GM12874 (cell line): ENCODE measurements around the gene GRIN2C.

Experiments
- TF ChIP-seq, protein P1 (sequence below): IDR thresholded peaks from 2 replicates; pipeline ENCODE4 v1.5.1; 2011; ENCODE audit warnings: low read depth, mild to moderate bottlenecking, control low read depth, low read length, moderate library complexity; ENCODE audit not compliant: insufficient read depth

GRIN2C gene

DNA sequence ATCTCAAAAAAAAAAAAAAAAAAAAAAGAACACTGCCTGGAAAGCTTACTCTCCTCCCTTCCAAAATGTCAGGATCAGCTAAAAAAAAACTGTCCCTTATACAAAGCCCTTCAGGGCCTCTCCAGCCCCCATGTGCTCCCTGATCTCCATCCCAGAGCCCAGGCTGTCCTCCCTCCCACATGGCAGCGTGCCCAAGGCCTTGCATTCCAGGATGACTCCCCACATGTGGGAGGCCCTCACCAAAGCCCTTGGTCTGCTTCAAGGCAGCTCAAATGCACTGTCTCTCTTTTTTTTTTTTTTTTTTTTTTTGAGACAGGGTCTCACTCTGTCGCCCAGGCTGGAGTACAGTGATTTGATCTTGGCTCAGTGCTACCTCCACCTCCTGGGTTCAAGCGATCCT is 10.8 kb upstream of the GRIN2C start:
- TF ChIP-seq, protein P1, sequence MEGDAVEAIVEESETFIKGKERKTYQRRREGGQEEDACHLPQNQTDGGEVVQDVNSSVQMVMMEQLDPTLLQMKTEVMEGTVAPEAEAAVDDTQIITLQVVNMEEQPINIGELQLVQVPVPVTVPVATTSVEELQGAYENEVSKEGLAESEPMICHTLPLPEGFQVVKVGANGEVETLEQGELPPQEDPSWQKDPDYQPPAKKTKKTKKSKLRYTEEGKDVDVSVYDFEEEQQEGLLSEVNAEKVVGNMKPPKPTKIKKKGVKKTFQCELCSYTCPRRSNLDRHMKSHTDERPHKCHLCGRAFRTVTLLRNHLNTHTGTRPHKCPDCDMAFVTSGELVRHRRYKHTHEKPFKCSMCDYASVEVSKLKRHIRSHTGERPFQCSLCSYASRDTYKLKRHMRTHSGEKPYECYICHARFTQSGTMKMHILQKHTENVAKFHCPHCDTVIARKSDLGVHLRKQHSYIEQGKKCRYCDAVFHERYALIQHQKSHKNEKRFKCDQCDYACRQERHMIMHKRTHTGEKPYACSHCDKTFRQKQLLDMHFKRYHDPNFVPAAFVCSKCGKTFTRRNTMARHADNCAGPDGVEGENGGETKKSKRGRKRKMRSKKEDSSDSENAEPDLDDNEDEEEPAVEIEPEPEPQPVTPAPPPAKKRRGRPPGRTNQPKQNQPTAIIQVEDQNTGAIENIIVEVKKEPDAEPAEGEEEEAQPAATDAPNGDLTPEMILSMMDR, result no peak

DNA sequence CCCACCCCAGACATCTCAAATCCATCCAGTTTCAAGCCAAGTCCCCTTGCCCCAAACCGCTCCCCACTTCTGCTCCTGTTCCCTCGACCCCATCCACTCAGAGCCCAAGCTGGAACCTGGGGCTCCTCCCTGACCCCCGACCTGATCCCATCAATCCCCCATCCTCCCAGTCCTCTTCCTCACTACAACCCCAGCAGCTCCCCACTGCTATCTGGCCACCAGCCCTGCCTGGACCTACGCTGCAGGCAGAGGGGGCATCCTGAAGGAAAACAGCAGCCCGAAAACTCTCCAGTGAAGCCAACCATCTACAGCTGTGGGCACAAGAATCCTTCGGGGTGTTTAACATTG is 9.2 kb upstream of the GRIN2C start:
- TF ChIP-seq, protein P1, result no peak

DNA sequence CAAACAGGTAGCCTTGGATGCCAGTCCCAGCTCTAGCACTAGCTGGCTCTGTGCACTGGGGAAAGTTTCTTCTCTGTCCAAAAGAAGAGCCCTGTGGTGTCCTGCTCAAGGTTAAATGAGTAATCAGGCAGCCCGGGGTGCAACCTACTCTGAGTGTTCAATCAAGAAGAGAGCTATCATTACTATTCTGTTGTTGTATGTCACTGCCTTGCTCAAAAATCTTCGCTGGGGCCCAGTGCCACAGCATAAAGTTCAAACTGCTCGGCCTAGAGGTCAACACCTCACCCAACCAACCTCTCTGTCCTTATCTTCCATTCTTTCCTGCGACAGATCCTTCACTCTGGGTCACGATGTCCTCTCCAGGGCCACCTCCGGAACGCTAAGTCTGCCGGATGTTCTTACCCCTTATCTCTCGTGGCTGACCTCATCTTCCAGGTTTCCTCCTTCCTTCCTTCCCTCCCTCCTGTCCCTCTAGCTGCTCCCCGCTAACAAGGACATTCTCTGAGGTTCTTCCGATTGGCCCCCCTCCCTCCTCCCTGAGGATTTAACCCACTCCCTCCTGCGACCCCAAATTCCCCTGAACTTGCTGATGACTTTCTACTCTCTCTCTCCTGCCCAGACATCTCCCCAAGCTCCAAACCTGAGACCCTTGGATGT is 8.7 kb upstream of the GRIN2C start:
- TF ChIP-seq, protein P1, result no peak

- TF ChIP-seq, protein P1, result no peak
These were observed 6.6 kb upstream of the GRIN2C start for GRCh38 chr17:74866198-74866835.

DNA sequence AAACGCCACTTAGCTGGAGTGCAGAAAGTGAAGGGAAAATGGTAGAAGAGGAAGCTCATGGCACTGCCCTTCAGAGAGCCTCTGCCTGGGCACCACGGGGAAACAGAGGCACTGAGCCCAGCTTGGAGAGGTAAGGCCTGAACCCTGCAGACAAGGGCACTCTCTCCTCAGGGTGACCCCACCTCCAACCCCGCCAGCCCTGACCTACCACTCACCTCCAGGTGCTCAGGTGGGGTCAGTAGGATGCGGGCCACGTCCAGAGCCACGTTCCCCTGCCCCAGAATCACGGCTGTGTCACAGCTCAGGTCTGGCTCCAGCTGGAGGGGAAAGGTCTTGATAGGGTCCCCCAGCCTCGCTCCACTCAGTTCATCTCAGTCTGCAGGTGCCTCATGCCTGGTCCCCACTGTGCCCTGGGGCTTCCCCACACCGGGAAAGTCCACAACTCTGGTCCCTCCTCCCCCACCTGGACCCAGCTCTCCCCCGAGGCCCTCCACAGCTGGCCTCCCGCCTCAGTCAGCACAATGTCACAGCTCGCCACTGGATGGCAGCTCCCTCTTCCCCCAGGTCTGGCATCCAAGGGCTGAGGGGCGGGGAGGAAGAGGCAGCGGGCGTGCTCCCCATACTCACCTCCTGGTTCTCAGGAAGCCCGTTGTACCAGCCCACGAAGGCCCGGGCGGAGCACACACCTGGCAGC is 6.0 kb upstream of the GRIN2C start:
- TF ChIP-seq, protein P1, result no peak

- TF ChIP-seq, protein P1, result peak; percentile 96
These were observed 5.2 kb upstream of the GRIN2C start for GRCh38 chr17:74864866-74865395.

DNA sequence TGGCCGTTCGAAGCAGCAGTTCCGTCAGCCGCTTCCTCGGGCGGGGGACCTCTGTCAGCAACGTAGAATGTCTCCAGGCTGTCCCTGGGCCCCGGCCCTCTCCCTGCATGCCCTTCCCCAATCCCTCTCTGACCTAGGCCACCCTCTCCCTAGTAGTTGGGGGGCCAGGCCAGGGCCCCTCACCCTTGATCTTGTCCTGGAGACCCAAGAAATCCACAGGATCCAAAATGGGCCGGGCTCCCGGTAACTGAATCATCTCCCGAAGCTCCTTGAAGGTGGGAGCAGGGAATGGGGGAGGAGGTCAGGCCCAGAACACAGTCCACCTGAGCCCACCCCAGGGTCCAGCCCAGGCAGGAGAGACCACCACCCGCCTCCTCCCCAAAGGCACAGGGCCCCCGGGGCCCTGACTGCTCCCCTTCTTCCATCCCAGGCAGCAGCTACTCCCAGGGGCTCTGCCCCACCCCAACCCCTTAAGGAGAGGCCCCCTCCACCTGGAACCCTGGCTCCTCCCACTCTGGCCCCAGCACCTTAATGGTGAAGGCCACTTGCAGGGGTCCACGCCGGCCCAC is 4.7 kb upstream of the GRIN2C start:
- TF ChIP-seq, protein P1, result no peak
